KMS-11 (cell line): ENCODE data around the gene ERC2.

ENCODE experiments used
- H2AFZ ChIP-seq: fragments of 200-600 bp; sonication (generic); 2 replicates; pipeline ENCODE4 v1.6.1; 2016; ENCODE audit warnings: antibody characterized with exemption, mixed run types, low read depth
- H3K27ac ChIP-seq: fragments of 200-600 bp; sonication (generic); 2 replicates; pipeline ENCODE4 v1.6.1; 2016; ENCODE audit warnings: mild to moderate bottlenecking, mixed run types
- H3K27me3 ChIP-seq: fragments of 200-600 bp; sonication (generic); 2 replicates; pipeline ENCODE4 v1.6.1; 2017; ENCODE audit warnings: mild to moderate bottlenecking, low read depth, mixed run types, moderate library complexity; ENCODE audit not compliant: insufficient read depth
- H3K36me3 ChIP-seq: fragments of 200-600 bp; sonication (generic); 2 replicates; pipeline ENCODE4 v1.6.1; 2017; ENCODE audit warnings: mild to moderate bottlenecking, mixed run types; ENCODE audit not compliant: insufficient read depth
- H3K4me1 ChIP-seq: fragments of 200-600 bp; sonication (generic); 2 replicates; pipeline ENCODE4 v1.6.1; 2016; ENCODE audit warnings: mild to moderate bottlenecking, low read depth, mixed run types; ENCODE audit not compliant: poor library complexity, severe bottlenecking
- H3K4me2 ChIP-seq: fragments of 200-600 bp; sonication (generic); 2 replicates; pipeline ENCODE4 v1.7.0; 2016; ENCODE audit warnings: mild to moderate bottlenecking, mixed run types
- H3K4me3 ChIP-seq: fragments of 200-600 bp; sonication (generic); IDR thresholded peaks from 2 replicates; pipeline ENCODE4 v1.6.1; 2017; ENCODE audit warnings: low read depth, low read length, mixed read lengths; ENCODE audit not compliant: insufficient read depth
- H3K79me2 ChIP-seq: fragments of 200-600 bp; sonication (generic); 2 replicates; pipeline ENCODE4 v1.6.1; 2016; ENCODE audit warnings: low read depth, mixed run types; ENCODE audit not compliant: insufficient read depth
- H3K9ac ChIP-seq: fragments of 200-600 bp; sonication (generic); 2 replicates; pipeline ENCODE4 v1.6.1; 2016; ENCODE audit warnings: mild to moderate bottlenecking, mixed run types
- H4K20me1 ChIP-seq: fragments of 200-600 bp; sonication (generic); 2 replicates; pipeline ENCODE4 v1.6.1; 2016; ENCODE audit warnings: mild to moderate bottlenecking, mixed run types; ENCODE audit not compliant: insufficient read depth
- TF ChIP-seq, protein P1 (sequence below): fragments of 200-600 bp; sonication (generic); conservative IDR thresholded peaks from 2 replicates; pipeline ENCODE4 v1.6.1; 2017; ENCODE audit warnings: low read depth, mild to moderate bottlenecking, antibody characterized with exemption, low read length, moderate library complexity, mixed read lengths

Gene ERC2

DNA sequence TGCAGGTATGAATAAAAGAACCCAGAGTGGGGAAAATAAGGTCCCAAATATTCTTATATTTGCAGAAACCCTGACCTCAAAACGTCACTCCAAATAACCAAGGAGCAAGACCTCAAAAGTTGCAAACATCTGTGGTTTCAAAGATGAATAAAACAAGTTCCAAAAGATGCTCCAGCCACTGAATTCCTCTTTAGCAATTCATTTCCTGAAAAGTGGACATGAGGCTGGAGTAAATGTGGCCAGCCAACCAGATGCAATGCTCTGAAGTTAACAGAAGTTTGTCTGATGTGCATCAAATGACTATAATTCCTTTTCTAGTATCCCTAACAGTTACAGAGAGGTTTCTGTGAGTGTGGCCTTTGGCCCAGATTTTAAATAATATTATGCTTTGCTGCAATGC, 910.0 kb downstream of the ERC2 start:
- H3K4me2 ChIP-seq = no peak overlapping the region
- no peak overlapping the region for H2AFZ ChIP-seq
- H3K27me3 ChIP-seq = no peaks in the 10 kb centered on the region
- H3K9ac ChIP-seq = no peak overlapping the region
- no peak overlapping the region for H3K4me3 ChIP-seq
- no peaks in the 10 kb centered on the region for H3K36me3 ChIP-seq
- TF ChIP-seq, protein P1, sequence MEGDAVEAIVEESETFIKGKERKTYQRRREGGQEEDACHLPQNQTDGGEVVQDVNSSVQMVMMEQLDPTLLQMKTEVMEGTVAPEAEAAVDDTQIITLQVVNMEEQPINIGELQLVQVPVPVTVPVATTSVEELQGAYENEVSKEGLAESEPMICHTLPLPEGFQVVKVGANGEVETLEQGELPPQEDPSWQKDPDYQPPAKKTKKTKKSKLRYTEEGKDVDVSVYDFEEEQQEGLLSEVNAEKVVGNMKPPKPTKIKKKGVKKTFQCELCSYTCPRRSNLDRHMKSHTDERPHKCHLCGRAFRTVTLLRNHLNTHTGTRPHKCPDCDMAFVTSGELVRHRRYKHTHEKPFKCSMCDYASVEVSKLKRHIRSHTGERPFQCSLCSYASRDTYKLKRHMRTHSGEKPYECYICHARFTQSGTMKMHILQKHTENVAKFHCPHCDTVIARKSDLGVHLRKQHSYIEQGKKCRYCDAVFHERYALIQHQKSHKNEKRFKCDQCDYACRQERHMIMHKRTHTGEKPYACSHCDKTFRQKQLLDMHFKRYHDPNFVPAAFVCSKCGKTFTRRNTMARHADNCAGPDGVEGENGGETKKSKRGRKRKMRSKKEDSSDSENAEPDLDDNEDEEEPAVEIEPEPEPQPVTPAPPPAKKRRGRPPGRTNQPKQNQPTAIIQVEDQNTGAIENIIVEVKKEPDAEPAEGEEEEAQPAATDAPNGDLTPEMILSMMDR = no peak
- no peak overlapping the region for H3K27ac ChIP-seq
- no peaks in the 10 kb centered on the region for H3K4me1 ChIP-seq
- no peaks in the 10 kb centered on the region for H4K20me1 ChIP-seq
- no peaks in the 10 kb centered on the region for H3K79me2 ChIP-seq

DNA sequence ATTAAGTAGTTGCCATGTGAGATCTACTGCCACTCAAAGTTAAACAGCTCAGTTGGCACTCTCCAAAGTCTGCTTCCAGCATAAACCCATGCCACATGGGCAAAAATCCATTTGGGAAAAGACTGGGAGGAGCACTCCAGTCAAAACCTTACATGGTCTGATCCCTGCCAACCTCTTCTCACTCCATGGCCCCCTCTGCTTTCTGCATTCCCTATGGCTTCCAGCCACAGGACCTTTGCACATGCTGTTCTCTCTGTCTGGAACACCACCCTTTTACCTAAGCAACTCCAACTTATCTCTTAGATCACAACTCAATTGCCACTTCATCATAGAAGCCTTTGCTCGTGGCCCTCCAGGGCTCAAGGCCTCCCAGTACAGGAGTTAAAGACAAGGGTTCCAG, 910.7 kb downstream of the ERC2 start:
- Histone ChIP-seq H4K20me1 (no peaks in the 10 kb centered on the region), H3K9ac (no peak overlapping the region), H3K27me3 (no peaks in the 10 kb centered on the region), H3K4me1 (no peaks in the 10 kb centered on the region), H3K4me2 (no peak overlapping the region), H2AFZ (no peak overlapping the region), H3K79me2 (no peaks in the 10 kb centered on the region), H3K27ac (no peak overlapping the region), H3K36me3 (no peaks in the 10 kb centered on the region), H3K4me3 (no peak overlapping the region)
- TF ChIP-seq, protein P1 = no peak

DNA sequence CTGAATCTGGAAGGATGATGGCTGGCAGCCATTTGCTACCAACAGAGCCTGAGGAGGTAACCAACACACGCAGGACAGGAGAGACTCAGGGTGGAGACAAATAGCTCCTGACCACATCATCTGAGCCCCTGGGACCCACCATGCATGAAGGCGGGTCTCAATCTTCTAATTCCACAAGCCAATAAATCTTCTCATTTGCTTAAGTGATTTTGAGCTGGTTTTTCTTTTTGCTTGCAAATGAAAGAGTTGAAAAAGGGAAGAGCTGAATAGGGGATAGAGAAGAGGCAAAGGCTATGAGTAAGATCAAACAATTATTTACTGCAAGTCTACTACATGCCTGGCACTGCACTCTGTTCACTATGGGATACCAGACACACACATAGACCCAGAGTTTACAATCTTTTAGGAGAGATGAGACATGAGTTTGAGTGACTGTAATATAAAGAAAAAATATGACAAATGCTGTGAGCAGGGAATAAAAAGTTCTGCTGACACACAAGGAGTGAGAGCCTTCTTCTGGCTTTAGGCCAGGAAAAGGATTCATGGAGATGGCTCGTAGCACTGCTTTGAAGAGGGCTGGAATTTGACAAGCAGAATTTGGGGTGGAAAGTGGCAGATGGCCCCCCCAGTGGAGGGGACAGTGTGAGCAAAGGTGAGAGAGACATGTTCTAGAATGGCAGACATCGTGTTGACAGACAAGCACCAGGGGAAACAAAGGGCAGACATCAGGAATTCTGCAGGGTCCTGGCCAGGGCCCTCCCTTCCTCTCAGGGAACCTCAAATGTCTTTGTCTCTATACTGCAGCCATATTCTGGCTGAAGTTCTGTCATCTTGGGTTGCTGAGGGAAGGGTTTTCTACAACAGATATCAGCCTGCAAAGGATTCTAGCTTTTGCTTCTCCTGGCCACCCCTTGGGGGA, 911.4 kb downstream of the ERC2 start:
- Histone ChIP-seq H3K4me3 (no peak overlapping the region), H3K79me2 (no peaks in the 10 kb centered on the region), H3K4me1 (no peaks in the 10 kb centered on the region), H2AFZ (no peak overlapping the region), H3K9ac (no peak overlapping the region), H3K36me3 (no peaks in the 10 kb centered on the region), H3K4me2 (no peak overlapping the region), H3K27ac (no peak overlapping the region), H4K20me1 (no peaks in the 10 kb centered on the region), H3K27me3 (no peaks in the 10 kb centered on the region)
- TF ChIP-seq, protein P1 = no peak

DNA sequence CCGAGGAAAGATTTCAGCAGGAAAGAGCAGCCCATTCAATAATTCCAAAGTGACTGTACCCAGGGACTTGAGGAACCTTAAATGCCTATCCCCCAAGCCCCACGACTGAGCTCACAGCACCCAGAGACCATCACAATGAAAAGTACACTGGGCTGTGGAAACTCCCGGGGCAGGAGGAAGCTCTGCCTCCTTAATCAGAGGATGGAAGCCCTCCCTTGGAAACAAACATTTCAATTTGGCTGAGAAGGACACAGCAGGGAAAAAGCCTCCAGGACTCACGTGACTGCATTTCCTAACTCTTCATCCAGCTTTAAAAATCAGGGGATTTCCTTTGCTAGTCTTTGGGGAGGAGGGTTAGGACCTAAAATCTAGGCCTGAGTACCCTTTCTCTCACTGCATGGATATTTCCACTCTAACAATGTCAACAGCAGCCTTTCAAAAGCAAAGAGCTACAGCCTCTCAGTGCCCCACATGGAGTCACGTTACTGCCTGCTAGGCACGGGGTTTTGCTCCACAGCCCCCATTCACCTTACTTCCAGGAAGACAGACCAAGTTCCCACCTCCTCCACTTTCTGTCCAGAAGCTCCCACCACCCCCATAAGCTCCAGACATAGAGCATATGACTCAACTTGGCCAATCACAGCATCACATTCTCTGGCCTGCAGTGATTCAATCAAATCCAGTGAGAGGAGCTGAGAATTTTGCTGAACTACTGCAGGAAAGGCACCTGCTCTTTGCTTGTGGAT, 912.2 kb downstream of the ERC2 start:
- no peaks in the 10 kb centered on the region for H3K79me2 ChIP-seq
- H3K27me3 ChIP-seq = no peaks in the 10 kb centered on the region
- H3K4me1 ChIP-seq = no peaks in the 10 kb centered on the region
- no peak overlapping the region for H3K27ac ChIP-seq
- H2AFZ ChIP-seq = no peak overlapping the region
- H3K4me2 ChIP-seq = no peak overlapping the region
- H3K4me3 ChIP-seq = no peak overlapping the region
- H3K9ac ChIP-seq = no peak overlapping the region
- TF ChIP-seq, protein P1 = no peak
- H4K20me1 ChIP-seq = no peaks in the 10 kb centered on the region
- H3K36me3 ChIP-seq = no peaks in the 10 kb centered on the region
